ENCODE measurements around the gene STIMATE.

DNA sequence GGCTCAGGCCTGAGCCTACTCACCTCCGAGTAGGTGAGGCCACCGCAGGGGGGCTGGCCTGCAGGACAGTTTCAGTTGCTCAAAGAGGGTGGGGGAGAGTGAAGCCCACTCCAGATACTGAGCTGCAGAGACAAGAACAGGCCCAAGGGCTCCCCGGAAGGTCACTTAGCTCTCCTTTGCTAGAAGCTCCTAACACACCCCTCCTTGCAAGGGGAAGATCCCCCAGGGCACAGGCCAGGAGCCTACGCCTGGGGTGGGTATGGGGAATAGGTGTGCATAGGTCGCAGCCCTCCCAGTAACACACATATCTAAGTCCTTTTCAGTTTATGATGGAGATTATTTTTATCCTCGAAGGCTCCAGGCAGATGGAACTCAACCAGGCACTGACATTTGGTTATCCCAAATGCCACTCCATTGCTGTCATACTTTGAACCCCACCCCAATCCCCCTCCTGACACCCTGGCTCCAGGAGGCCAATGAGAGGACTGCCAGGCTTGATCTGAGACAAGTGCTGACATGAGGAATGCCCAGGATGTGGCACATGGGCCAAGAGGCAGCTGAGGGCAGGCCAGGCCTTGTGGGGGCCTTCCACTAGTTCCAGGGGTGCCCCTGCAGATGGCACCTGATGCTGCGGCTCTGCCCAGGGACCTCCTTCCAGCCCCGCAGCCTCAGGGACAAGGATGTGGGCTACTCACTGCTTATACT, 61.4 kb downstream of the STIMATE start:
- TF ChIP-seq, protein P1, sequence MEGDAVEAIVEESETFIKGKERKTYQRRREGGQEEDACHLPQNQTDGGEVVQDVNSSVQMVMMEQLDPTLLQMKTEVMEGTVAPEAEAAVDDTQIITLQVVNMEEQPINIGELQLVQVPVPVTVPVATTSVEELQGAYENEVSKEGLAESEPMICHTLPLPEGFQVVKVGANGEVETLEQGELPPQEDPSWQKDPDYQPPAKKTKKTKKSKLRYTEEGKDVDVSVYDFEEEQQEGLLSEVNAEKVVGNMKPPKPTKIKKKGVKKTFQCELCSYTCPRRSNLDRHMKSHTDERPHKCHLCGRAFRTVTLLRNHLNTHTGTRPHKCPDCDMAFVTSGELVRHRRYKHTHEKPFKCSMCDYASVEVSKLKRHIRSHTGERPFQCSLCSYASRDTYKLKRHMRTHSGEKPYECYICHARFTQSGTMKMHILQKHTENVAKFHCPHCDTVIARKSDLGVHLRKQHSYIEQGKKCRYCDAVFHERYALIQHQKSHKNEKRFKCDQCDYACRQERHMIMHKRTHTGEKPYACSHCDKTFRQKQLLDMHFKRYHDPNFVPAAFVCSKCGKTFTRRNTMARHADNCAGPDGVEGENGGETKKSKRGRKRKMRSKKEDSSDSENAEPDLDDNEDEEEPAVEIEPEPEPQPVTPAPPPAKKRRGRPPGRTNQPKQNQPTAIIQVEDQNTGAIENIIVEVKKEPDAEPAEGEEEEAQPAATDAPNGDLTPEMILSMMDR (IDR thresholded peaks at IDR 0.05) = no peak
- TF ChIP-seq POLR2A (IDR thresholded peaks at IDR 0.05) = no peak
